ENCODE data around the gene CASK.
"Not testable (repeated sequence)": the region's sequence is repeated elsewhere in the genome, so short reads cannot be mapped to it uniquely, and the experiment has no call there.

The CASK gene

DNA sequence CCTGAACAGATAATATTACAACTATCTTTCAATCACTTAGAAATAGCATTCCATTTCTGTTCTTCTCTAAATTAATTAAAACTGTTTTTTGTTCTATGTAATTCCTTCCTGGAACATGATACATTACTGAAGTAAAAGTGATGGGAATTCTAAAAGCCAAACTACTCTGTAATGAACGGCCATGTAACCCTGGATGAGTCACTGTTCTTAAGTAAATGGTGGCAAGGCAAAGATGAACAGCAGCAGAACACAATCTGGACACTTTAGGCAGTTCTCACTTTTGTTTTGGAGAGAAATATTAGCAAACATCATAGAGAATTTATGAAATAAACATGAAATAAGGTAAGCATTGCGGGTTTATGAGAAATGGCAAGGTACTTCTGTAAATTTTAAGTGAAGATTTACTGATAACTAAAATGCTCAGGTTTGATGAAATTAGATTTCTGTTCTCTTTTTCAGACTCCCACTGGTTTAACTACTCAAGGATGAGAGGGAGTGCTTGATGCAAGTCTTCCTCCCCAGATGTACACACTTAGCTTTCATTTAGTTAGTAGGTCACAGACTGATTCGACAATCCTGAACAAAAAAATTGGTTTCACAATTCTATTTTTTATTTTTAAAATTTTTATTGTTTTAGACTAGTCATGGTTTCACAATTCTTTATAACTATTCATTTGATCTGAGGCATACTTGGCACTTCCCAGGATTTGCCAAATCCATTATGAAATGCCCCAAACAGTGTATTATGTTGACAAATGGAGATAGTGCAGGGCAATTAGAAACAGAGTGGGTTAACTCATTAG, 200.3 kb downstream of the CASK start:
- no peak for DNase-seq

GRCh38 chrX:41722214-41722613, 201.1 kb downstream of the CASK start:
- no peak for DNase-seq

DNA sequence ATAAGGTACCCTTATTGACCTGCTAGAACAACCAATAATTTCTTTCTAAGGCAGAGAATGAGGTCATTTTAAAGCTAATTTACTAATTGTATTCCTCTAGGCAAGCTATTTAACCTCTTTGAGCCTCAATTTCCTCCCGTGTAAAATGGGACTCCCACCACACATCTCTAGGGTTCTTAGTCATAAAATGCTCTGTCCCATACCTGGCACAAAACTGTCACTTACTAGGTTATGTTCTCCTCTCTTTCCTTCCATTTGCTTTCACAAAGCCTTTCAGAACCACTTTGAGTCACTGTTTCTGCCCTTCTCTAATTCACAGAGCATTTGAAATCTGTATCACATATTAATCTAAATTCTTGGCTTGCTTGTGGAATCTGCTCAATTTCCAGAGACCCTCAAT, 201.8 kb downstream of the CASK start:
- no peak for DNase-seq

DNA sequence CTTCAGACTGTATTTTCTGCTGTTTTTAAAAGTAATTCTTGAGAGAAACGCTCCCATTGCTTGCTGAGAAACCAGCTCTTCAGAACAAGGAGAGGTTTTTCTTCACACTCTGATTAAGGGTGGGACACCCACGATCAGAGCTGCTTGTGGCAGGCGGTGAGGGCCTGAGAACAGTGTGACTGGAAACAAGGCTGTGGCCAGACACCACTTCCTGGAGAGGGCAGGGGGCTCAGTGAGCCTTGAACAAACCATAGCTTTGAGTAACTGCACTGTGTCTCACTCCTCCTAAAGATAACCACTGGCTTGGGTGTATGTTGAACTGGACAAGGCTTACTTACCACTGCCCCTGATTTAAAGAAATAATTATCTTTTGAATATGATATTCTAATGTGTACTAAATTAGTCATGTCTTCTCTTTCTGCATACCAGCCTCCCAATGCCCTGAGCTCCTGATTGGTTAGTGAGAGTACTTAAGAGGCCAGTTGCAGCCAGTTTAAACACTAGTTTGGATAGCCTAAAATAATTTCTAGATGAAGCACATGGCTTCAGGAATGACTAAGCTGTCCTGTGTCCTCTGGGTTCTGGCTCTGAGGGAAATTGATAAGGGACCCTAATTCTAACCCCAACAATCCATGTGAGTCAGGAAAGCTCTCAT, 203.1 kb downstream of the CASK start:
- no peak for DNase-seq

GRCh38 chrX:41719610-41720009, 203.7 kb downstream of the CASK start:
- DNase-seq, result not testable (repeated sequence)

GRCh38 chrX:41718481-41719235, 204.7 kb downstream of the CASK start:
- DNase-seq, result no peak

DNA sequence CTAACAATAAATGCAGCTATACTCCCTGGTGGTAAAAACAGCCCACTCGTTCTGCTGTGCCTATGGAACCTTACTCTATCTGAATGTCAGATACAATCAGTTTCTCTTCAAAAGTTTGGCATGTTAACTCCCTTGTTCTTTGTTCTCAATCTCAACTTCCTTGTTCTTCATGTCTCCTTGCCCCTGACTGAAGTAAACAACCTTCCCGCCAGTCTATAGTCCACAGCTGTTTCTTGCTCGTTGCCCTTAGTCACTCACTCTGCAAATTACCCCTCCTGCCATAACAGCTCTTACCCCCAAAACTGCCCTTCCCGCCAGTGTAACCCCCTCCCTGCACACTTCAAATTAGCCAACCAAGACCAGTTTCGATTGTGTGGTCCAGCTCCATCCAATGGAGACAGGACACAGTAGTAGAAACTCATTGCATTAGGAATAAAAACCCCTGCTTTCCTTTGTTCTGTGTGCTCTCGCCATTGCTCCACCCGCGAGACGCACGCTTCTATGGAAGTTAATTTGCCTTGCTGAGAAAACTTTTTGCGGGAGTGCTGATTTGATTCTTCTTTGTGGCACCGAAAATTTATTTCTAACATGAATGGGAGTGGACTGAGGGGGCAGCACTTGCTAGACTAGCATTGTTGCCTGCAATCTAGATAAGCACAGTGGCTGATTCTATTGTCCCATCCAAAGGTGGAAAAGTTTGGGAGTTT, 206.4 kb downstream of the CASK start:
- DNase-seq, result no peak

- no peak for DNase-seq
Observed at GRCh38 chrX:41716222-41716621, 207.1 kb downstream of the CASK start.

GRCh38 chrX:41711021-41711667, 212.2 kb downstream of the CASK start:
- DNase-seq, result no peak

DNA sequence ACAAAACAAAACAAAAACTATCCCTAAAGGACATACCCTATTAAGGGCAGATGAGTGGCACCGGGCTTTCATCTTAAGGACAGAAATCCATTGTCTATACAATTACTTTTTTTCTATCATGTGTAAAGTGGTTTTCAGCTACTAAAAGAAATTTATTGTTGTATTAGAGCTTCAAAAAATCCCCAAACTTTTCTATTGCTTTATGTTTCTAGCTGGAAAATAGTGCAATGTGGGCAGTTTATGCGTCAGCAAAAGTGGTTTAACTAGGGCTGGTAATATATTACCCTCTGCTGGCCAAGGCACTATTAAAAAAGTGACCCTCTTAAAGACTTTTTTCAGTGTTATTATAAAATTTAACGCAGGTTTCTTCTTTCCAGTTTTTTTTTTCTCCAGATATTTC, 214.9 kb downstream of the CASK start:
- DNase-seq, result no peak

GRCh38 chrX:41707218-41707617, 216.1 kb downstream of the CASK start:
- DNase-seq, result no peak

GRCh38 chrX:41705680-41706374, 217.5 kb downstream of the CASK start:
- no peak for DNase-seq

DNA sequence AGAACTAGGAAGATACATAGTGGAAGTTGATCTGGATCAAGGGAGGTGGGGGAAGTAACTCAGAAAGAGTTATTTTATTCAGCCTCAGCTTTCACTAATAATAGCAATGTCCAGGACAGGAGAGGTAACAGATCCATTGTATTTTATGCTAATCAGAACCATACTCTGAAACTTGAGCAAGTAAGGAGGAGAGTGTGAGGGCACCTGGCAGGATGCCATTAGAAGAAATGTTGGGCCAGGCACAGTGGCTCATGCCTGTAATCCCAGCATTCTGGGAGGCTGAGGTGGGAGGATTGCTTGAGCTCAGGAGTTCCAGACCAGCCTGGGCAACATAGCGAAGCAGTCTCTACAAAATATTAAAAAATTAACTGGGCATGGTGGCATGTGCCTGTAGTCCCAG, 218.3 kb downstream of the CASK start:
- DNase-seq, result no peak

DNA sequence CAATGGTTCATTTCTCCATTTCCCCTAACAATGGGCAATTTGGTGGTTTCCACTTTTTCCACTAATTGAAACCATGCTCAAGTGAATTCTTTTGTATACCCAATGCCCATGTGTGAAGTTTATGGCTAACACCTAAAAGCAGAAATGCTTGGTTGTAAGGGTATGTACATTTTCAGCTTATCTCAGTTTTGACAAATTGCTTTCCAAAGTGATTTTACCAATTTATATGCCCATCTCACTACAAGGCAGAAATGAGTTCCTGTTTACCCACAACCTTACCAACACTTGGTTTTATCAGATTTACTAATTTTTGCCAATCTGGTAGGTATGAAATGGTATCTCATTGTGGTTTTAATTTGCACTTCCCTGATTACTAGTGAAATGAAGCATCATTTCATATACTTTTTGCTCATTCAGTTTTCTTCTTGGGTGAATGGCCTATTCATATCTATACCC, 219.8 kb downstream of the CASK start:
- no peak for DNase-seq

GRCh38 chrX:41695426-41695825, 227.9 kb downstream of the CASK start:
- DNase-seq, result no peak

- no peak for DNase-seq
Observed at GRCh38 chrX:41693024-41693423, 230.3 kb downstream of the CASK start.

- DNase-seq, result no peak
Observed at GRCh38 chrX:41692162-41692749, 231.1 kb downstream of the CASK start.

GRCh38 chrX:41689711-41690110, 233.6 kb downstream of the CASK start:
- no peak for DNase-seq

DNA sequence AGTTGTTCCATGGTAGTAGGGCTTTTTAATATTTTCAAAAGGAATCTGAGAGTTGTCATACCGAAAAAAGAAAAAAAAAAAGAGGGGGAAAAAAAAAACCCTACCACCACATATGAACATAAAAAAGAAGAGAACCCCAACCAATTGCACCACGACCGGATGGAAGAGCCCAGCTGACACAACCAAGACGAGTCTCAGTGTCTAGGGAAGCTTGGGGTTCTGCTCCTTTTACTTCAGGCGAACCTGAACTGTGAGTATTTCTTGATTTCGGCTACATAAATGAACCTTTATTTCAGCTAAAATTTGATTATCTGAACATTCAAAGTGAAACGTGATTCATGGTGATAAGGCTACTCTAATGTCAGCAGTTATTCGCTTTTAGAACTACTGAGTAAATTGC, 234.5 kb downstream of the CASK start, which contains the start of gene GPR34:
GPR34 (plus strand) TSS at position 139 of the 400 bp plus-strand sequence. CDS start 6,661 bp downstream, outside the sequence.
- DNase-seq, result no peak

DNA sequence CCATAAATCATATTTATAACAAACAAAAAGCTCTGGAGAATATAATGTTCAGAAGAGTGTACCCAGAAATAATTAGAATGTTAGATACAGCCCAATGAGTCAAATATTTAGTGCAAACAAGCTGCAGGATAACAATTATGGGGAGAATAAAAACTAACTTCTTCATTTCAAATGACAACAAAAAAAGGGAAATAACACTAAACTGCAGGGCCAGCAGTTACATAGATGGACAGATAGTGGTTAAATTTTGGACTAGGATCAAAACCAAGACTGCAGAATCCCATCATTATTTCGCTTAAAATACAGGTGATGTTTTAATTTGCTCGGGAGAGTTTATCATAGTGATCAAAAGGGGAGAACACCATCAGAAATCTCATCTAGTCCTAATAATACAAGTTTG, 235.2 kb downstream of the CASK start:
- DNase-seq, result no peak

DNA sequence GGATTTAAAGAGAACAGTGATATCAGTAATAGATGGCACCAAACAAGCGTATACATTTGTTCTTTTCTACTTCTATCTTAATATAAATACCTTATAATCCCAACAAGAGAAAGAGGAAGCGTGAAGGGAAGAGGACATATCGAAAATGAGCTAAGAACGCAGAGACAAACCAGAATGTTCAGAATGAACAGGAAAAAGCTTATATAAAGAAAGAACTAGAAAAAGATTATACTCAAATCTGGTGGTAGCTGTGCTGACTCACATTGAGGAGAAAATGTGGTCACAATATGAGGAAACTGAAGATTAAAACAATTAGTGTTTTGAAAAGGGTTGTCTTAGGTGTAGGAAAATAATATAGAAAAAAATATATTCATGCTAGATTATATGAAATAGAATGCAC, 236.6 kb downstream of the CASK start:
- no peak for DNase-seq

Data from NCI-H2029 (cell line).